Endothelial cell of umbilical vein (primary cell): Measurements from ENCODE around the gene C1orf226. TPM values are rescaled to one million over a fixed set of nuclear protein-coding genes. Genes with fewer than 3 reads are reported as not detected.

Experiments used
- BruUV-seq: library from RNA; stranded (reverse); fragments of 400-500 nt; replicated peaks from 2 replicates; lab custom pipeline; 2021; lab: Mats Ljungman, UMichigan
- CTCF ChIA-PET: fragments of 300-600, 350-600 bp; sonication (Branson Sonifier 250); formaldehyde crosslinking; loops from one replicate; lab custom pipeline; 2021; ENCODE audit warnings: antibody characterized with exemption, inconsistent platforms; lab: Charles Lee
- POLR2A ChIA-PET: fragments of 300-600, 350-600 bp; sonication (Branson Sonifier 250); formaldehyde crosslinking; loops from one replicate; lab custom pipeline; 2021; ENCODE audit warnings: antibody characterized with exemption, inconsistent platforms; lab: Charles Lee
- DNase-seq: peaks from one replicate; pipeline ENCODE4 v3.0.0-alpha.2; 2011; ENCODE audit warnings: low read depth, low spot score
- FAIRE-seq: peaks from 2 replicates; lab custom pipeline; 2011; peaks lifted over from hg19 to GRCh38; lab: Jason Lieb, UNC
- H2AFZ ChIP-seq: 2 replicates; pipeline ENCODE4 v1.6.0; 2012; ENCODE audit warnings: low read depth, low read length, control low read depth, inconsistent platforms
- H3K27ac ChIP-seq: 2 replicates; pipeline ENCODE4 v1.5.1; 2011; ENCODE audit warnings: low read depth, mild to moderate bottlenecking, control low read depth, low read length, moderate library complexity; ENCODE audit not compliant: insufficient read depth
- H3K27me3 ChIP-seq, 2 experiments: 2 replicates each; pipeline versions ENCODE4 v1.6.0 to v1.6.1; 2011; ENCODE audit warnings: low read length in 2 of 2, mixed read lengths in 1 of 2; ENCODE audit not compliant: control insufficient read depth in 2 of 2, insufficient read depth in 2 of 2
- H3K36me3 ChIP-seq, 2 experiments: 2 replicates in 1 of 2; 3 replicates in 1 of 2; pipeline ENCODE4 v1.5.1; 2011; ENCODE audit warnings: low read length in 2 of 2, mild to moderate bottlenecking in 1 of 2, moderate library complexity in 1 of 2; ENCODE audit not compliant: control insufficient read depth in 2 of 2, insufficient read depth in 2 of 2; ENCODE audit errors: extremely low read depth in 1 of 2
- H3K4me1 ChIP-seq: 3 replicates; pipeline ENCODE4 v1.5.1; 2011; ENCODE audit warnings: mild to moderate bottlenecking, low read length; ENCODE audit not compliant: control insufficient read depth, insufficient read depth; ENCODE audit errors: extremely low read depth
- H3K4me2 ChIP-seq: 2 replicates; pipeline ENCODE4 v1.6.1; 2011; ENCODE audit warnings: low read length, control low read depth, mixed read lengths; ENCODE audit not compliant: insufficient read depth
- H3K4me3 ChIP-seq, 3 experiments: fragments of 200-600 bp in 1 of 3; sonication (generic), shearing (Covaris generic) in 1 of 3; replicated peaks in 1 of 3; 2 replicates each; pipeline ENCODE4 v1.5.1; 2011 to 2016; ENCODE audit warnings: control low read depth in 3 of 3, low read length in 3 of 3, mild to moderate bottlenecking in 2 of 3, inconsistent platforms in 1 of 3, low read depth in 1 of 3, moderate library complexity in 1 of 3; ENCODE audit not compliant: insufficient read depth in 1 of 3
- H3K79me2 ChIP-seq: 2 replicates; pipeline ENCODE4 v1.6.0; 2012; ENCODE audit warnings: low read length, inconsistent platforms; ENCODE audit not compliant: control insufficient read depth, insufficient read depth
- H3K9ac ChIP-seq: replicated peaks from 2 replicates; pipeline ENCODE3; 2011; ENCODE audit warnings: low read length, control low read depth; ENCODE audit not compliant: insufficient read depth; ENCODE audit errors: extremely low read depth
- H3K9me1 ChIP-seq: replicated peaks from 3 replicates; pipeline ENCODE4 v1.6.0; 2011; ENCODE audit warnings: mild to moderate bottlenecking, low read length; ENCODE audit not compliant: control insufficient read depth, insufficient read depth; ENCODE audit errors: extremely low read depth
- H3K9me3 ChIP-seq: replicated peaks from 2 replicates; pipeline ENCODE4 v1.5.1; 2012; ENCODE audit warnings: low read length, inconsistent platforms; ENCODE audit not compliant: control insufficient read depth, insufficient read depth
- H4K20me1 ChIP-seq: replicated peaks from 2 replicates; pipeline ENCODE3; 2011; ENCODE audit warnings: mild to moderate bottlenecking, low read length; ENCODE audit not compliant: control insufficient read depth, insufficient read depth; ENCODE audit errors: extremely low read depth
- CTCF ChIP-seq, 2 donors: IDR thresholded peaks; 1 replicate in 1 of 2; 2 replicates in 1 of 2; pipeline ENCODE4 v1.5.1; 2011; ENCODE audit warnings: low read length in 2 of 2, mild to moderate bottlenecking in 2 of 2, moderate library complexity in 2 of 2, control low read depth in 1 of 2, inconsistent platforms in 1 of 2, low read depth in 1 of 2; ENCODE audit not compliant: insufficient read depth in 1 of 2; ENCODE audit errors: extremely low read depth in 1 of 2
- EZH2 ChIP-seq: IDR thresholded peaks from 2 replicates; pipeline ENCODE4 v1.6.1; 2012; ENCODE audit warnings: borderline replicate concordance, low read depth, mild to moderate bottlenecking, moderate library complexity, low read length, inconsistent platforms; ENCODE audit not compliant: severe bottlenecking
- FOS ChIP-seq: IDR thresholded peaks from 2 replicates; pipeline ENCODE4 v1.6.1; 2011; ENCODE audit warnings: mild to moderate bottlenecking, low read length, moderate library complexity, borderline replicate concordance; ENCODE audit not compliant: insufficient read depth
- GATA2 ChIP-seq: IDR thresholded peaks from 2 replicates; pipeline ENCODE4 v1.7.0; 2011; ENCODE audit warnings: low read depth, mild to moderate bottlenecking, moderate library complexity, mixed read lengths, low read length; ENCODE audit not compliant: insufficient read length, insufficient read depth
- JUN ChIP-seq: IDR thresholded peaks from 2 replicates; pipeline ENCODE4 v1.6.1; 2011; ENCODE audit warnings: borderline replicate concordance, low read depth; ENCODE audit not compliant: insufficient read length, insufficient read depth
- MYC ChIP-seq: IDR thresholded peaks from one replicate; pipeline ENCODE4 v1.6.1; 2011; ENCODE audit warnings: mild to moderate bottlenecking, low read depth, low read length
- POLR2A ChIP-seq: IDR thresholded peaks from 2 replicates; pipeline ENCODE4 v1.6.1; 2012; ENCODE audit warnings: low read depth, mild to moderate bottlenecking, control low read depth, low read length
- POLR2AphosphoS5 ChIP-seq: IDR thresholded peaks from 2 replicates; pipeline ENCODE4 v1.6.1; 2012; ENCODE audit warnings: low read depth, mild to moderate bottlenecking, control low read depth, low read length, moderate library complexity; ENCODE audit not compliant: insufficient read depth
- dilution Hi-C: fragments of 300-500 bp; cut with MboI; formaldehyde crosslinking; loops from one replicate; pipeline ENCODE4 v1.15.0; 2019; ENCODE audit warnings: low sequenced_read_pairs; ENCODE audit not compliant: extremely low pct_ligation_motif_present
- intact Hi-C: fragments of 100-400 bp; cut with micrococcal nuclease; formaldehyde crosslinking; loops from one replicate; pipeline ENCODE4 v1.10.0; 2022
- polyA plus RNA-seq, 4 experiments: library from polyadenylated mRNA; depleted of rRNA in 3 of 4; stranded (reverse) in 3 of 4; unstranded in 1 of 4; fragments of >200 nt; gene quantifications; 2 replicates each; pipeline versions ENCODE4 v1.2.1 to v1.2.3, GENCODE V29; 2011 to 2012; ENCODE audit warnings: missing spikeins in 1 of 4
- total RNA-seq: library from RNA; stranded (reverse); gene quantifications from 2 replicates; pipeline ENCODE4 v1.2.3, GENCODE V29; 2021
- TF ChIP-seq, protein P1 (sequence below): IDR thresholded peaks from 2 replicates; pipeline ENCODE4 v1.6.1; 2011; ENCODE audit not compliant: insufficient read depth, insufficient read length

C1orf226 gene
- total and polyA plus RNA-seq, 2 donors (not counting 3 experiments of a cell fraction or from before 2014, with no cell fraction given) = 2.5 to 4.2 TPM

- Histone ChIP-seq H3K4me3 (no peak overlapping the region), H3K4me1 (no peaks in the 10 kb centered on the region), H3K9me3 (no peaks in the 10 kb centered on the region), H3K9ac (no peak overlapping the region), H2AFZ (no peak overlapping the region), H3K36me3 (no peaks in the 10 kb centered on the region), H4K20me1 (no peaks in the 10 kb centered on the region), H3K27ac (no peak overlapping the region), H3K9me1 (no peaks in the 10 kb centered on the region), H3K4me2 (no peak overlapping the region), H3K27me3 (no peaks in the 10 kb centered on the region), H3K79me2 (no peaks in the 10 kb centered on the region)
- BruUV-seq = no TSS peak
- ChIA-PET CTCF (interaction anchor here (0.9 to 4.5 kb wide), 5 partner anchors 31 to 352 kb away, joined by 3 to 51 read pairs (median 4); no protein-coding TSS in a partner anchor), POLR2A (no interaction called here)
- DNase-seq (no peak), FAIRE-seq (no peak)
- intact Hi-C loops = no loop called here
- no peak for TF ChIP-seq POLR2A
- TF ChIP-seq, protein P1, sequence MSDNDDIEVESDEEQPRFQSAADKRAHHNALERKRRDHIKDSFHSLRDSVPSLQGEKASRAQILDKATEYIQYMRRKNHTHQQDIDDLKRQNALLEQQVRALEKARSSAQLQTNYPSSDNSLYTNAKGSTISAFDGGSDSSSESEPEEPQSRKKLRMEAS = no peak
- TF ChIP-seq GATA2 = no peak
- no peak for TF ChIP-seq JUN
- no peak for TF ChIP-seq MYC
- TF ChIP-seq CTCF (IDR thresholded peaks at IDR 0.05; ENCODE audit: extremely low read depth in 1 of 2, insufficient read depth in 1 of 2, low read depth in 1 of 2, low read length in 2 of 2) = no peak
- no peak for TF ChIP-seq EZH2
- no peak for TF ChIP-seq POLR2AphosphoS5
- no peak for TF ChIP-seq FOS
- dilution Hi-C loops = no loop called here
Observed at GRCh38 chr1:162389021-162389818, 7.7 kb downstream of the C1orf226 start.
